ENCODE measurements around the gene BRD4. TPM values are rescaled to one million over a fixed set of nuclear protein-coding genes. Genes with fewer than 3 reads are reported as not detected.

Gene BRD4
- total and polyA plus RNA-seq, 2 of the 13 experiments (the other 11 are each of a cell fraction or from before 2014, with no cell fraction given): 10.5 to 11.4 TPM

DNA sequence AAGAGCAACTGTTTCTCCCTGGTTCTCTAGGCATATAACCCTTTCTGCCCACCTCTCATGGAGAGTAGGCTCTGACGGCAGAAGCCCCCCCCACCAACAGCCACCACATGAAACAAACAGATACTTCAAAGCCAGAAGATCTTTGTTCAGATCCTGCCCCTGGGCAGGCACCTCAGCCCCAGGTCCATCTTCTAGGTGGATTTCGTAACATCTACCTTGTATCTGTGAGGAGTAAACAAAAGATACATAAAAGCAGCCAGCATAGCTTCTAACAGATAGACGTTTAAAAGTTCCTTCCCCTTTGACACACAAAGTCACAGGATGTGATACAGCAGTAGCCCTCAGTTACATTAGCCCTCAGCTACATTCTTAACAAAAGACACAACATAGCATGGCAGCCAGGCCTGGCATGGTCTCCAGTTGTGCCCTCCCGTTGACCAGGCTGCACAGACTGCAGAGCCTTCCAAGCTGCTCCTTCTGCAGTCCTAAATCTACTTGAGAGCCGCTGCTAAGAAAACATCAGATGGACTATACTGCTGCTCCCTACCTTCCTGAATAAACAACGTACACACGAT is 35.4 kb downstream of the BRD4 start (continued):
- TF ChIP-seq, protein P1, sequence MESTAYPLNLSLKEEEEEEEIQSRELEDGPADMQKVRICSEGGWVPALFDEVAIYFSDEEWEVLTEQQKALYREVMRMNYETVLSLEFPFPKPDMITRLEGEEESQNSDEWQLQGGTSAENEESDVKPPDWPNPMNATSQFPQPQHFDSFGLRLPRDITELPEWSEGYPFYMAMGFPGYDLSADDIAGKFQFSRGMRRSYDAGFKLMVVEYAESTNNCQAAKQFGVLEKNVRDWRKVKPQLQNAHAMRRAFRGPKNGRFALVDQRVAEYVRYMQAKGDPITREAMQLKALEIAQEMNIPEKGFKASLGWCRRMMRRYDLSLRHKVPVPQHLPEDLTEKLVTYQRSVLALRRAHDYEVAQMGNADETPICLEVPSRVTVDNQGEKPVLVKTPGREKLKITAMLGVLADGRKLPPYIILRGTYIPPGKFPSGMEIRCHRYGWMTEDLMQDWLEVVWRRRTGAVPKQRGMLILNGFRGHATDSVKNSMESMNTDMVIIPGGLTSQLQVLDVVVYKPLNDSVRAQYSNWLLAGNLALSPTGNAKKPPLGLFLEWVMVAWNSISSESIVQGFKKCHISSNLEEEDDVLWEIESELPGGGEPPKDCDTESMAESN (CRISPR knock-in tag; conservative IDR thresholded peaks at IDR 0.05): 0 out of 2 replicates have a peak, but pooled peaks have one; percentile 10
- TF ChIP-seq, protein P2, sequence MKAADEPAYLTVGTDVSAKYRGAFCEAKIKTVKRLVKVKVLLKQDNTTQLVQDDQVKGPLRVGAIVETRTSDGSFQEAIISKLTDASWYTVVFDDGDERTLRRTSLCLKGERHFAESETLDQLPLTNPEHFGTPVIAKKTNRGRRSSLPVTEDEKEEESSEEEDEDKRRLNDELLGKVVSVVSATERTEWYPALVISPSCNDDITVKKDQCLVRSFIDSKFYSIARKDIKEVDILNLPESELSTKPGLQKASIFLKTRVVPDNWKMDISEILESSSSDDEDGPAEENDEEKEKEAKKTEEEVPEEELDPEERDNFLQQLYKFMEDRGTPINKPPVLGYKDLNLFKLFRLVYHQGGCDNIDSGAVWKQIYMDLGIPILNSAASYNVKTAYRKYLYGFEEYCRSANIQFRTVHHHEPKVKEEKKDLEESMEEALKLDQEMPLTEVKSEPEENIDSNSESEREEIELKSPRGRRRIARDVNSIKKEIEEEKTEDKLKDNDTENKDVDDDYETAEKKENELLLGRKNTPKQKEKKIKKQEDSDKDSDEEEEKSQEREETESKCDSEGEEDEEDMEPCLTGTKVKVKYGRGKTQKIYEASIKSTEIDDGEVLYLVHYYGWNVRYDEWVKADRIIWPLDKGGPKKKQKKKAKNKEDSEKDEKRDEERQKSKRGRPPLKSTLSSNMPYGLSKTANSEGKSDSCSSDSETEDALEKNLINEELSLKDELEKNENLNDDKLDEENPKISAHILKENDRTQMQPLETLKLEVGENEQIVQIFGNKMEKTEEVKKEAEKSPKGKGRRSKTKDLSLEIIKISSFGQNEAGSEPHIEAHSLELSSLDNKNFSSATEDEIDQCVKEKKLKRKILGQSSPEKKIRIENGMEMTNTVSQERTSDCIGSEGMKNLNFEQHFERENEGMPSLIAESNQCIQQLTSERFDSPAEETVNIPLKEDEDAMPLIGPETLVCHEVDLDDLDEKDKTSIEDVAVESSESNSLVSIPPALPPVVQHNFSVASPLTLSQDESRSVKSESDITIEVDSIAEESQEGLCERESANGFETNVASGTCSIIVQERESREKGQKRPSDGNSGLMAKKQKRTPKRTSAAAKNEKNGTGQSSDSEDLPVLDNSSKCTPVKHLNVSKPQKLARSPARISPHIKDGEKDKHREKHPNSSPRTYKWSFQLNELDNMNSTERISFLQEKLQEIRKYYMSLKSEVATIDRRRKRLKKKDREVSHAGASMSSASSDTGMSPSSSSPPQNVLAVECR (CRISPR knock-in tag; IDR thresholded peaks at IDR 0.05; ENCODE audit: borderline replicate concordance): peak; percentile 62; the same call in 1 of the 2 replicates
- TF ChIP-seq, protein P3, sequence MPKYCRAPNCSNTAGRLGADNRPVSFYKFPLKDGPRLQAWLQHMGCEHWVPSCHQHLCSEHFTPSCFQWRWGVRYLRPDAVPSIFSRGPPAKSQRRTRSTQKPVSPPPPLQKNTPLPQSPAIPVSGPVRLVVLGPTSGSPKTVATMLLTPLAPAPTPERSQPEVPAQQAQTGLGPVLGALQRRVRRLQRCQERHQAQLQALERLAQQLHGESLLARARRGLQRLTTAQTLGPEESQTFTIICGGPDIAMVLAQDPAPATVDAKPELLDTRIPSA (CRISPR knock-in tag; IDR thresholded peaks at IDR 0.05; ENCODE audit: borderline replicate concordance): no peak
- TF ChIP-seq WIZ (CRISPR knock-in tag; IDR thresholded peaks at IDR 0.05) (no peak), TCF12 (IDR thresholded peaks at IDR 0.05) (no peak), TCF12 (CRISPR knock-in tag; IDR thresholded peaks at IDR 0.05) (no peak), SP1 (IDR thresholded peaks at IDR 0.05) (no peak), SP1 (CRISPR knock-in tag; IDR thresholded peaks at IDR 0.05) (no peak), MAFF (IDR thresholded peaks at IDR 0.05; ENCODE audit: low read depth, low read length) (no peak), CCDC6 (CRISPR knock-in tag; IDR thresholded peaks at IDR 0.05) (no peak), ZBTB20 (CRISPR knock-in tag; IDR thresholded peaks at IDR 0.05; ENCODE audit: borderline replicate concordance, low read depth) (peak; percentile 16; the same call in 1 of the 2 replicates), EP300 (IDR thresholded peaks at IDR 0.05; ENCODE audit: low read depth in 2 of 2, low read length in 2 of 2) (peak in 1 of 2 experiments; percentile 87; a peak in 2 of 4 replicates), EP300 (CRISPR knock-in tag; IDR thresholded peaks at IDR 0.05; ENCODE audit: borderline replicate concordance) (peak; percentile 85), KAT7 (CRISPR knock-in tag; IDR thresholded peaks at IDR 0.05; ENCODE audit: borderline replicate concordance) (peak; percentile 28; the same call in 1 of the 2 replicates), SSRP1 (CRISPR knock-in tag; IDR thresholded peaks at IDR 0.05) (peak; percentile 99; the same call in 1 of the 2 replicates), GATA4 (IDR thresholded peaks at IDR 0.05; ENCODE audit: borderline replicate concordance, low read depth) (peak; percentile 52; the same call in 1 of the 2 replicates)
- TF ChIP-seq, protein P4, sequence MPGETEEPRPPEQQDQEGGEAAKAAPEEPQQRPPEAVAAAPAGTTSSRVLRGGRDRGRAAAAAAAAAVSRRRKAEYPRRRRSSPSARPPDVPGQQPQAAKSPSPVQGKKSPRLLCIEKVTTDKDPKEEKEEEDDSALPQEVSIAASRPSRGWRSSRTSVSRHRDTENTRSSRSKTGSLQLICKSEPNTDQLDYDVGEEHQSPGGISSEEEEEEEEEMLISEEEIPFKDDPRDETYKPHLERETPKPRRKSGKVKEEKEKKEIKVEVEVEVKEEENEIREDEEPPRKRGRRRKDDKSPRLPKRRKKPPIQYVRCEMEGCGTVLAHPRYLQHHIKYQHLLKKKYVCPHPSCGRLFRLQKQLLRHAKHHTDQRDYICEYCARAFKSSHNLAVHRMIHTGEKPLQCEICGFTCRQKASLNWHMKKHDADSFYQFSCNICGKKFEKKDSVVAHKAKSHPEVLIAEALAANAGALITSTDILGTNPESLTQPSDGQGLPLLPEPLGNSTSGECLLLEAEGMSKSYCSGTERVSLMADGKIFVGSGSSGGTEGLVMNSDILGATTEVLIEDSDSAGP (CRISPR knock-in tag; IDR thresholded peaks at IDR 0.05; ENCODE audit: borderline replicate concordance): peak; percentile 75; the same call in 1 of the 2 replicates
- TF ChIP-seq, protein P5, sequence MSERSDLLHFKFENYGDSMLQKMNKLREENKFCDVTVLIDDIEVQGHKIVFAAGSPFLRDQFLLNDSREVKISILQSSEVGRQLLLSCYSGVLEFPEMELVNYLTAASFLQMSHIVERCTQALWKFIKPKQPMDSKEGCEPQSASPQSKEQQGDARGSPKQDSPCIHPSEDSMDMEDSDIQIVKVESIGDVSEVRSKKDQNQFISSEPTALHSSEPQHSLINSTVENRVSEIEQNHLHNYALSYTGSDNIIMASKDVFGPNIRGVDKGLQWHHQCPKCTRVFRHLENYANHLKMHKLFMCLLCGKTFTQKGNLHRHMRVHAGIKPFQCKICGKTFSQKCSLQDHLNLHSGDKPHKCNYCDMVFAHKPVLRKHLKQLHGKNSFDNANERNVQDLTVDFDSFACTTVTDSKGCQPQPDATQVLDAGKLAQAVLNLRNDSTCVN (CRISPR knock-in tag; IDR thresholded peaks at IDR 0.05; ENCODE audit: borderline replicate concordance): no peak; the same call in 1 of the 2 replicates
